CMK (cell line): Measurements from ENCODE around the gene NUP133.
"Not testable (repeated sequence)": the region's sequence is repeated elsewhere in the genome, so short reads cannot be mapped to it uniquely, and the experiment has no call there.

Experiments used
- DNase-seq: peaks from one replicate; pipeline ENCODE4 v3.0.0-alpha.2; 2010; ENCODE audit warnings: low read depth

The NUP133 gene

DNA sequence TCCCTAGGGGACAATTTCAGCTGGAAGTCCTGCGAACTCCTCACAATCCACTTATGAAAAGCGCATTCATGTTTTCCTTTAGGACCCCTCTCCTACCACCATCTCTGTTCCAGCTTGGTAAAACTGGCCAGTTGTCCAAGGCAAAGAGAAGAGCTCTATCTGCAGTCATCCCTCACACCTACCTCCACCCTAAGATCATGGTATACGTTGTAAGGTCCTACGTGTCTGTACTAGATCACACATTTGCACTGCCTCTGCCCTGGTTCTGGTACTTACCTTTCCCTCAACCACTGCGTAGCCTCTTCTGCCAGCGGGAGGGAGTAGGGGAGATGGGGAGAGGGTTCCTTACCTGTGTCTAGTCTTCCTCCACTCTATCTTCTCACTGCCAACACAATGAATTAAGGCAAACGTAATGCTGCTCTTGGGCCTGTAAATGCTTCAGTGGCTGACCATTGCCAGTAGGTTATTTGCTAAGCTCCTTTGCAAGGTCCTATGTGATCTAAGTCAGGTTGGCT lies 739 bp upstream of the NUP133 start:
- no peak for DNase-seq

DNA sequence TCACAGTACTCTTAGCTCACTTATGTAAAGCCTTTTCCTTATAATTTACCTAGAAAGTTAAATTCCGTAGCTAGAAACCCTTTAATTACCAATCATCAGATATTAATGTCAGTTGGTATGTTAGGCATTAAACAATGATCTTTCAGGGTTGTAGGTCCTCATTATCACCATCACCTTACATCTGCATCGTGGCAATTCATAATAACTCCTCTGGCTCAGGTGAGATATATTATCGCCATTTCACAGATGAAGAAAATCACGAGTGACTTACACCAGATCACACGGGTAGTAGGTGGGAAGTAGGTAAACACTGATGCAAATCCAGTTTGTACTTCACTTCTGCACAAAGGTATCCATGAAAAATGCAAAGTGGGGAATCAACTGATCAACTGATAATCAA lies 639 bp downstream of the NUP133 start:
- no peak for DNase-seq

DNA sequence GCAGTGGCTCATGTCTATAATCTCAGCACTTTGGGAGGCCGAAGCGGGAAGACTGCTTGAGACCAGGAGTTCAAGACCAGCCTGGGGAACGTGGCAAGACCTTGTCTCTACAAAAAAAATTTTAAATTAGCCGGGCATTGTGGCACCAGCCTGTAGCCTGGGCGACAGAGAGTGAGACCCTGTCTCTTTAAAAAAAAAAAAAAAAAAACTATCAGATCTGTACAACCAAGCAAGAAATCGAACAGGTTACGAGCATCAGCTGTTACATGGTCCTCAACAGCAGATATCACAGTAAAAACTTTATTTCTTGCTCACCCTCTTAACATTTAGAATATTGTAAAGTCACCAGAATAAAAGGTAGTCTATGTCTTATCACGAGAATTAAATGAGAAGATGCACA lies 1.5 kb downstream of the NUP133 start:
- DNase-seq = no peak

DNA sequence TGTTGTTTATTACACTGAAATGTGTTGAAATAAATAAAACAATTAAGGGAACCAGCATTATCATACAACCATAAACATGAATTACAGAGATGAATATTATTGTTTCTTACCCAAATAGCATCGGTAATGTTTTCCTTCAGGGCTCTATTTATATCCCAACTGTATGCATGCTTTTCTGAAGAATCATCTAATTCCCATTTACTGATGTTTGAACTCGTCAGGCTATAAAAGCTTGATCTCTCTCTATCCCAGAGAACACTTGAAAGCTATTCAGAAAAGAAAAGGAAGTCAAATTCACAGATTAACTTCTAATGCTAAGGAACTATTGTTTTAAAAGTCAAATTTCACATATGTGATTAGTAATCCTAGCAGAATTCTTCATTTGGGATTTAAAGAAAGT lies 12.4 kb downstream of the NUP133 start:
- no peak for DNase-seq

DNA sequence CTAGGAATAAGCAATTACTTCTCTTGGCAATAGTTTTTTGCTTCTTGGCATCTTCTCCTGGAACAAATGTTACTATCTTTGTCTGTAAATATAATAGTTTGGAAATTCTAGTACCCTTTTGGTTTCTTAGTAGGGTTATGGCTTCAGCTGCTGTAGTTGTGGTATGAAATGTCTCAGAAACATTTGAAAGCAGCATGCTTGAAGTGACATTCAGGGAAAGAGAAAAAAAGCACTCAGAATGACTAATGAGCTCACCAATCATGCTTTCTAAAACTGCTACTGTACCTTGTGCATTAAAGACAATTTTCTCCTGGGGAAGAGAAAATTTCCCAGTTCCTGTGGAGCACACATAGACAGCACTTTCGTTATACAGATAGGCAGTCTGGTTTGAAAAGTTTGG lies 21.0 kb downstream of the NUP133 start:
- no peak for DNase-seq

DNA sequence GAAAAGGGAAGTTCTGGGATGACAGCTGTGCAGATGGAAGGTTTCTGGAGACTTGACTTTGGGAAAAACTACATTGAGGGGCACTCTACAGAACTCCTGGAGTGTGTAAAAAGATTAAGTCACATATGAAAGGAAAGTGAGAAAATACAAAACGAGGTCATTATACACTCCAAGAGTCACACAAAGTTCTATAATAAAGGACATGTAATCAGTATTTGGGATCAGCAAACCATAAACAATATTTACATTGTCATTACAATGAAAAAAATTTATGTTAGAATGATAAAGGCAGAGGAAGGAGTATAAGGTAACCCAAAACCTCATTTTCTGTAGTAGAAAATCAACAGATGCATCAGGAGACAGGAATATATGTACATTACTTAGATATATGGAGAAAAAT lies 22.8 kb downstream of the NUP133 start:
- DNase-seq = no peak

DNA sequence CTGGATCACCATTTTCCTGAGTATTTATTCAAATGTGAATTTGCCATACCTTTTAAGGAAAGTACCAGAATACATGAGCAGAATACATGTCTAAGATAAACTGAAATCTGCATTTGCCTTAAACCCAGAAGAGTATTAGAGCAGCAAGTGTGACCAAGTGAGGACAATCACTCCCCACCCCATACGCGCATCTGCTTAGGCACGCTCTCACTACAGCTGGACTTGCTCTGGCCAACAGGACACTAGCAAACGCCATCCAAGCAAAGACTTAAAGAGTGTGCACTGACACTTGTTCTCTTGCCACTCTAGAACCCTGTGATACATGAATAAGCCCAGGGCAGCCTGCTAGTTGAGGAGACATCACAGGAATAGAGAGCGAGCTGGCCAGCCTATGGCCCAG lies 25.6 kb downstream of the NUP133 start:
- DNase-seq = no peak

DNA sequence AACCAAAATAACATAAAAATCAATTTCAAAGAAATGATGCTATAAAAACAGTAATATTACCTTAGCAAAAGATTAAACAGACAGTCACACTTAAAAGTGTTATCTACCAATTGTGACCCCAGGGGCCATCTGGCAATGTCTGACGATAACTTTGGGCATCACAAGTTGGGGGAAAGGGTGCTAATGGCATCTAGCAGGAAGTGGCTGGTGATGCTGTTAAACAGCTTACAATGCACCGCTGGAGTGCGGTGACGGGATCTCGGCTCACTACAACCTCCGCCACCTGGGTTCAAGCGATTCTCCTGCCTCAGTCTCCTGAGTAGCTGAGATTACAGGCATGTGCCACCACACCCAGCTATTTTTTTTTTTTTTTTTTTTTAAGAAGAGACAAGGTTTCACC lies 27.6 kb downstream of the NUP133 start:
- DNase-seq = no peak

DNA sequence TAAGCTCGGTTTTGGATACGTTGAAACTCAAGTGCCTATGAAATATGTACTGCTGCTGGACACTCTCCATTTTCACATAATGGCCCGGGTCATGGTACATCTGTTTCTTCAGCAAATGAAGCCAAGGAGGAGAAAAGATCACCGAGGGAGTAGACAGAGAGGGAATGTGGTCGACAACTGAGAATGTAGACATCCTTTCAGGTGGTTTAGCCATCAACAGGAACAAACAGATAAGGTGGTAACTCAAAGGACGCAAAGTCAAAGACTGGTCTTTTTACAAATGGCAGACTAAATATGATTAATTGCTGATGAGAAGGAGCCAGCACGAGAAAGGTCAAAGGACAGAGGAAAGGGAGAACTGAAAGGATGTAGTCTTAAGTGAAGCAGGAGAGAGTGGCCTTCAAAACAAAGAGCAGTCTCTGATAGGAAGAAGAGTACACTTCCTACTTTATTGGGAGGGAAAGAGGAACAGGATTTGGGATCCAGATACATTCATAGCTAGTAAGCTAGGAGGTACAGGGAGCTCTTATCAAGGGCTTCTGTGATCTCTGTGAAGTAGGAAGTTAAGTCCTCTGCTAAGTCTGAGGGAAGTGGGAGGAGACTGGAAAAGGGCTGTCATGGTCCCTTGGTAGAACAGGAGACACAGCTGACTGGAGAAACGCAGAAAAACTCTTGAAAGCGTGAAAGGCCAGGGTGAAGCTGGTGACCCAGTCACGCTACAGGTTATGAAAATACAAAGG lies 28.3 kb downstream of the NUP133 start:
- DNase-seq = peak; percentile 14

DNA sequence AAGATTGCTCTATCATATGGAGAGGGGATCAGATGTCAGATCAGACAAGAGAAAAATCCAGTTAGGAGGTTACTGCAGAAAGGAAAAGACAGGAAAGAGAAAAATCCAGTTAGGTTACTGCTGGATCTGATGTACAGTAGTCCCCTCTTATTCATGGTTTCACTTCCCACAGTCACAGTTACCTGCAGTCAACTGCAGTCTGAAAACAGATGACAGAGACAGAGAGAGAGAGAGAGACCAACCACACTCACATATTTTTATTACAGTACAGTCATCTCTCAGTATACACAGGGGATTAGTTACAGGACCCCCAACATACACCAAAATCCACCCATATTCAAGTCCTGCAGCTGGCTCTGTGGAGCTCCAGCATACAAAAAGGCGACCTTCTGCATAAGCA lies 29.3 kb downstream of the NUP133 start:
- no peak for DNase-seq

DNA sequence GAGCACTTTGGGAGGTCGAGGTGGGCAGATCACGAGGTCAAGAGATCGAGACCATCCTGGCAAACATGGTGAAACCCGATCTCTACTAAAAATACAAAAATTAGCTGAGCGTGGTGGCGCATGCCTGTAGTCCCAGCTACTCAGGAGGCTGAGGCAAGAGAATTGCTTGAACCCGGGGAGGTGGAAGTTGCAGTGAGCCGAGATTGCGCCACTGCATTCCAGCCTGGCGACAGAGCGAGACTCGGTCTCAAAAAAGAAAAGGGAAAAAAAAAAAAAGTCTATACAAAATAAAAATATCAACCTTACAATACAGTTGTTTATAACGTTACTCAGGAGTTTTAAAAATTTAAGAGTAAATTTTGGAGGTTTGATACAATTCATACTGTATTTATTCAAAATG lies 32.3 kb downstream of the NUP133 start:
- not testable (repeated sequence) for DNase-seq

DNA sequence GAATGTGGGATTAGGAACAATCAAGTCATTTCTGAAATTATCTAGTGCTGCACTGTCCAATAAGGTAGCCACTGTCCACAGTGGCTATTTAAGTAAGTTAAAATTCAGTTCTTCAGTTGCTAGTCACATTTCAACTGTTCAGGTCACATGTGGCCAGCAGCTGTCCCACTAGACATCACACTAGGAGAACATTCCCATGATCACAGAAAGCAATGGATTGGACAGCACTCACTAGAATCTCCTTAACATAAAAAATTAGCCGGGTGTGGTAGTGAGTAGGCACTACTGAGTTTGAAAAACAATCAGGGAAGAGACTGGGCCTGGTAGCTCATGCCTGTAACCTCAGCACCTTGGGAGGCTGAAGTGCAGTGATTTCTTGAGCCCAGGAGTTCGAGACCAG lies 33.6 kb downstream of the NUP133 start:
- DNase-seq = no peak

DNA sequence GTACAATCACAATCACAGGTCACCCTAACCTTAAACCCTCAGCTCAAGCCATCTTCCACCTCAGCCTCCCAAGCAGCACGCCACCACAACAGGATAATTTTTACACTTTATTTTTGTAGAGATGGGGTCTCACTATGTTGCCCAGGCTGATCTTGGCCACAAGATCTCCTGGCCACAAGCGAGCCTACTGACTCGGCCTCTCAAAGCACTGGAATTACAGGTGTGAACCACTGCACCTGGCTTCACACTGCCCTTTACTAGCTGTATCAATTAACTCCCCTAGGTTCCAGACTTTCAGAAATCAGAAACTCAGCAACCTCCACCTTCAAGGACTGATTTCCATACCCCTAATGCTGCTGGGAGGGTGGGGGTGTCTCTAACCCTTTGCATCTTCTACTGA lies 37.0 kb downstream of the NUP133 start:
- DNase-seq = no peak

DNA sequence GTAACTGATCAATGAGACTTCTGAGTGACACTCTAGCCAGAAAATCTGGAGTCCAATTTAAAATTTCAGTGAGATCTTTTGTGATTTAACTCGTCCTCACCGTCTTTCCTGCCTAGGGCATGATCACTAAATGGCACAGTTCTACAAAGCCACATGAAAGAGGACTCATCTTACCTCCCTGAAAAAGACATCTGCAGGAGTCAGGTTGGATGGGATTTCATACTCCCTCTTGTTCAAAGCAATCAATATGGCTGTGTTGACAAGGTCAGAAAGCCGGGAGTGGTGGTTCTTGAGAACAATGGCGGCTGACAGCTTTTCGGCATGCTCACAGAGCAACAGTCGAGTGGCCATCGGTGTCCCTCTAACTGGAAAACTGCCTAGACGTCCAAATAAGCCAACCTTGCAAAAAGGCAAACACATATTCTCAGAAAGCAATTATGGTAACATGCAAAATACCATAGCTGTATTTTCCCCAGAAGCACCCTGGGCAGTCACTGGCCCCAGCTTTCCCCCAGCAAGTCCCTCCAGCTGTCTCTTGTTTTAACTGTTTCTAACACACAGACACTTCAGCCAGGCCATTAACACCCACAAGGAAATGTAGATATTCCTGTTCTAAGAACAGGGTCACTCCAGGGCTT lies 37.6 kb downstream of the NUP133 start:
- no peak for DNase-seq

DNA sequence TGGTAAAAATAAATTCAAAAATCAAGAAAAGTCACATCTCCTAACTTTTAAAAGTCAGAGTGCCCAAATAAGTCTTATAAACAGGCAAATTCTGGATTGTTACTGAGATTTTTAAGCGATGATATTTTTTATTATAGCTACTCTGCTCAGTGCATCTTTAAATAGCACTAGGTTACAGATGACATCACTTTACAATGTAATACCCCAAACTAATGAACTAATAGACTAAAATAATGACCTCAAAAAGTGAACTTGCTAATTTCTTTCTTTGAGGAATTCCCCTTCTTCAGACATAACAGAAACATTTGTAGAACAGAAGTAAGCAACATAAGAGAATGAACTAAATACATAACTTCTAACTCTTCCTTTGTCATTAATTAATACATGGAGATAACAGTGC lies 41.3 kb downstream of the NUP133 start:
- no peak for DNase-seq

DNA sequence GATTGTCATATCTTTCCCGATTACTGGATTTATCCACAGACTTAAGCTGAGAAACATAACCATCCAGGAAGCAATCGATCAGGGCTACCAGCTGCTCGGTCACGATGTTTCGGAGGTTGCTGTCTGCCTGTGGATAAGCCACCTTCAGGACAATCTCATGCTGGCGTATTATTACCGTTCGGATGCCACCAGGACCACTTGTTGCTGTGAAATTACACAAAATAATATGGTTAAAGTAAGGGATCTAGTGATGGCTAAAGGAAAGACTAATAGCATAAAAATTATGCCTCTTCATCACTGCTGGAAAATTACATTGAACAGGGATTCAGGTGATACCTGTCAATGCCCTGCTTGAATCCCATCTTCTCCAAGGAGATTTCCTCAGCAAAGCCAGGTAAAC lies 43.5 kb downstream of the NUP133 start:
- DNase-seq = no peak

DNA sequence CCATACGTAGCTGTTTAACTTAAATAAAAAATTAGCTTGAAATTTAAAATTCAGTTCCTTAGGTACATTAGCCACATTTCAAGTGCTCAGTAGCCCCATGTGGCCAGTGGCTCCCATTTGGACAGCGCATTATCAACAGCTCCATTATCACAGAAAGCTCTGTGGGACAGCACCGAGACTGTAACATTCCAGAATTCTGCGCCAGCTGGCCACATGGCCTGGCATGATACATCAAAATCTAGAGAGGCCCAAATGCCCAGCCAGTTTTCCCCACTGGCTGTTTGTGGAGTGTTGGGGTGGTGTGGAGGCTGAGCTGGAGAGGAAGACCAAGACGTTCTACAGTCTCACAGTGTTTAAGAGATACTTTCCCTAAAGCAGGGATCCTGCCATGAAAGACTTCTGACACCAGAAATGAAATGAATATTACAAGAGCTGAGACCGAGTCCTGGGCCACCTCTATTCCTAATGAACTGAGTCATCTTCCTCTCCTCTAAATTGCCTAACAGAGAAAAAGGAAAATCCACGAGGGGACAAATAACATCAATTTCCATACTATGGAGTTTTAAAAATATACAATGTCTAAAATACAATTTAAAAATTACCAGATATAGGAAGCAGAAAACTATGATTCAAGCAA lies 47.0 kb downstream of the NUP133 start:
- DNase-seq = no peak

DNA sequence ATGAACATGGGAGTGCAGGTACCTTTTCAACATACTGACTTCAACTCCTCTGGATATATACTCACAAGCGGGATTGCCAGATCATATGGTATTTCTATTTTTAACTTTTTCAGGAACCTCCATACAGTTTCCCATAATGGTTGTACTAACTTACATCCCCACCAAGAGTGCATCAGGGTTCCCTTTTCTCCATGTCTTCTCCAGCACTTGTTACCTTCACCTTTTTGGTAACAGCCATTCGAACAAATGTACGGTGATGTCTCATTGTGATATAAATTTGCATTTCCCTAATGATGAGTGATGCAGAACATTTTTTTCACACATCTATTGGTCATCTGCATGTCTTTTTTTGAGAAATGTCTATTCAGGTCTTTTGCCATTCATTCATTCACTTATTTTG lies 48.3 kb downstream of the NUP133 start:
- no peak for DNase-seq

DNA sequence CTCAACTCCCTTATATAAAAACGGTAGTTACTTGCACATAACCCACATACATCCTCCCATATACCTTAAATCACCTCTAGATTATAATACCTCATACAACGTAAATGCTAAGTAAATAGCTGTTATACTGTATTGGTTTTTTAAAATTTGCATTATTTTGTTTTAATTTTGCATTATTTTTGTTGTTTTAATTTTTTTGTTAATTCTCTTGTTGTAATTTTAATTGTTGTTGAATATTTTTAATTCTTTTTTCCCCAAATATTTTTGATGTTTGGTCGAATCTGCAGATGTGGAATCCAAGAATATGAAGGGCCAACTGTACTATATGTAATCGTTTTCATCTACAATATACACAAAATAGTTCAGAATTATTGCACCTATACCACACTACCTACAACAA lies 50.7 kb downstream of the NUP133 start:
- no peak for DNase-seq

DNA sequence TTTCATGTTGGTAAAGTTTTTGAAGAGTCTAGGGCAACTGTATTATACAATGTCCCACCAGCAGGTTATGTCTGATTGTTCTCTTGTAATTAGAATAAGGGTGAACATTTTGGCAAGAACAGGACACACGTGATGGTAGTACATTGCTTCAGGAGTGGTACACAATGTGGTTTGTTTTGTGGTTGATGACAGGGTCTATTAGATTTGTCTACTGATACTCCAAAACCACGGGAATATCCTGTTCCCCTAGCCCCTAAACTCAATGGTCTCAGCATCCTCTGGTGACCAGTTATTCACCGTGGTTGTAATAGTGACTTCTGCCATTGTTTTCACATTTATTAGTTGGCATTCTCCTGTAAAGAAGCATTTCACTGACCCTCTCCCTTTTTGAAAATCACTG lies 52.1 kb downstream of the NUP133 start:
- DNase-seq = no peak

DNA sequence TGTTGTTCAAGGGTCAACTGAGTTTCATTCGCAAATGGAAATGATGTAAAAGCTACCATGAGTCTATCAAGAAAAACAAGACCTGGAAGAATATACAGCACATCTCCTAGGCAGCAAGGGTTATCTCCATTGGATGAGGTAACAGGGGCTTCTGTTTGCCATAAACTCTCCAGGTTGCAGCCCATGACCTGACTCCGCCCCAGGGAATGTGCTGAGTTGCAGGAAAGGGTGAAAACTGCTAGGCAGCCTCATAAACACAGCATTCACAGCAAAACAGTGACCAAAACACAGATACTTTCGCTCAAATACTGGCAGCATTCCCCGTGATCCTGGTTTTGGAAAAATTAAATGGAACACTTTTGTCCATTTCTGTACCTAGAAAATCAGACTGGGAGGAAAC lies 54.1 kb downstream of the NUP133 start:
- no peak for DNase-seq

DNA sequence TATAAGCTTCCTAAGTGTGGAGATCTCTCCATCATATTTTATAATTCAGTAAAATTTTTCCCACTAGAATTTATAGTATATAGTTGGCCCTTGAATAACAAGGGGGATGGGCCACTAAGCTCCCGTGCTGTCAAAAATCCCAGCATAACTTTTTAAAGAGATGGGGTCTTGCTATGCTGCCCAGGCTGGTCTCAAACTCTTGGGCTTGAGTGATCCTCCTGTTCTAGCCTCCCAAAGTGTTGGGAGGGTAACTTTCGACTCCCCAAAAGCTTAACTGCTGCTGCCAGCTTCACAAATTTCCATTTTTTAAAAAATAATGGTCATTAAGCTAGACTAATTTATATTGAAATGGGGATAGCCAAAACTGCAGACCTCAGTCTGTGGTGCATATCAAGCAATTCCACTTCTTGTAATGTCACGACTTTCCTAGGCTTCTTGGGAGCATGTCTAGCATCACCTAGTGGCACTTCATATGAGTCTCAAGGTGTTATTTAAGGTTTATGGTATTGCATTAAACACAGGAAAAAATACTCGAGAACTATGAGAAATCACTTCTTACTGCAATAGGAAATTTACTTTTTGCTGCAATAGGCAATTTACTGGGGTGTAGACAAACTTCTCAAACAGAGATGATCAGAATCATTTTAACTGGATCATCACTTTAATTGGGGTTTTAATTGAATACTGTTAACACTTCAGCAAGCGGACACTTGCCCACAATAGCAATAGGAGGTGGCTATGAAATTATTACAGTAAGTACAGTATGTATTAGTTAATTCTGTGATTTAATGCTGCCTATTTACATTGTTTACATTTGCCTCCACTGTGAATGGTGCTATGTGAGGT lies 55.0 kb downstream of the NUP133 start:
- DNase-seq = no peak

DNA sequence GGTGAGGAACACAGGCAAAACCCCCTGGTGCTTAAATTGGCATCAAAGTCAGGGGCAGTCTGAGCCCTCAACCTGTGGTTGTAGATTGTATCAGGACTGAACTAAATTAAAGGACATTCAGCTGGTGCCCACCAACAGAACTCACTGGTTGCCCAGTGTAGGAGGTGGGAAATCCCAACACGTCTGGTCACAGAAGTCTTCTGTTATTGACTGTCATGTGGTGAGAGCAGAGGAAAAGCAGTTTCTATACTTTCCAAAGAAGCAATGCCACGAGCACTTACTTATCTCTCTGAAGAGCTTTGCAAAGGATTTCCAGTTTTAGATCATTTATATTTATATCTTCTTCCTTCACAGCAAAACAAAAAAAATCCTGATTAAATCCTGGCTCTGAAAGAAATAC lies 59.3 kb downstream of the NUP133 start:
- no peak for DNase-seq
